GM12891 (cell line): ENCODE data around the gene CMIP.

Source experiments
- POLR2A ChIP-seq: IDR thresholded peaks from 2 replicates; pipeline ENCODE4 v1.6.1; 2011; ENCODE audit warnings: low read depth, low read length, control low read depth
- POLR2AphosphoS5 ChIP-seq: IDR thresholded peaks from 2 replicates; pipeline ENCODE4 v1.6.1; 2011; ENCODE audit warnings: low read depth, low read length, control low read depth
- POU2F2 ChIP-seq: IDR thresholded peaks from 2 replicates; pipeline ENCODE4 v1.6.1; 2011; ENCODE audit warnings: low read depth, mild to moderate bottlenecking, control low read depth, low read length, moderate library complexity
- SPI1 ChIP-seq: IDR thresholded peaks from 2 replicates; pipeline ENCODE4 v1.6.1; 2011; ENCODE audit warnings: low read depth, low read length, control low read depth
- TAF1 ChIP-seq: IDR thresholded peaks from 2 replicates; pipeline ENCODE4 v1.6.1; 2011; ENCODE audit warnings: low read depth, low read length, control low read depth

GRCh38 chr16:81524382-81524781 is 79.8 kb downstream of the CMIP start:
- TF ChIP-seq POLR2A (no peak), POLR2AphosphoS5 (no peak), SPI1 (no peak), TAF1 (no peak), POU2F2 (no peak)
